Transverse colon (tissue), 3 donors: ENCODE measurements around the gene SCGB1C2.
A peak's percentile ranks its signal among the peaks of the same experiment; 100 is the strongest.

Experiments used
- POLR2A ChIP-seq: fragments of 450-650 bp; IDR thresholded peaks from one replicate; pipeline ENCODE4 v1.6.1; 2016; ENCODE audit warnings: antibody characterized with exemption, mild to moderate bottlenecking, moderate library complexity
- TF ChIP-seq, protein P1 (sequence below), 5 experiments: fragments of 200-600 bp in 3 of 5; fragments of 450-650 bp in 2 of 5; sonication (generic) in 3 of 5; IDR thresholded peaks; 1 replicate in 2 of 5; 2 replicates in 3 of 5; pipeline ENCODE4 v1.5.1; 2016 to 2017; ENCODE audit warnings: antibody characterized with exemption in 5 of 5, inconsistent platforms in 3 of 5, mild to moderate bottlenecking in 2 of 5, moderate library complexity in 1 of 5

- no peak for TF ChIP-seq POLR2A
- TF ChIP-seq, protein P1, sequence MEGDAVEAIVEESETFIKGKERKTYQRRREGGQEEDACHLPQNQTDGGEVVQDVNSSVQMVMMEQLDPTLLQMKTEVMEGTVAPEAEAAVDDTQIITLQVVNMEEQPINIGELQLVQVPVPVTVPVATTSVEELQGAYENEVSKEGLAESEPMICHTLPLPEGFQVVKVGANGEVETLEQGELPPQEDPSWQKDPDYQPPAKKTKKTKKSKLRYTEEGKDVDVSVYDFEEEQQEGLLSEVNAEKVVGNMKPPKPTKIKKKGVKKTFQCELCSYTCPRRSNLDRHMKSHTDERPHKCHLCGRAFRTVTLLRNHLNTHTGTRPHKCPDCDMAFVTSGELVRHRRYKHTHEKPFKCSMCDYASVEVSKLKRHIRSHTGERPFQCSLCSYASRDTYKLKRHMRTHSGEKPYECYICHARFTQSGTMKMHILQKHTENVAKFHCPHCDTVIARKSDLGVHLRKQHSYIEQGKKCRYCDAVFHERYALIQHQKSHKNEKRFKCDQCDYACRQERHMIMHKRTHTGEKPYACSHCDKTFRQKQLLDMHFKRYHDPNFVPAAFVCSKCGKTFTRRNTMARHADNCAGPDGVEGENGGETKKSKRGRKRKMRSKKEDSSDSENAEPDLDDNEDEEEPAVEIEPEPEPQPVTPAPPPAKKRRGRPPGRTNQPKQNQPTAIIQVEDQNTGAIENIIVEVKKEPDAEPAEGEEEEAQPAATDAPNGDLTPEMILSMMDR (IDR thresholded peaks at IDR 0.05), result peak; percentile 80 to 96 (median 91)
Observed at GRCh38 chr17:143785-144281, 6.5 kb downstream of the SCGB1C2 start.
